Fibroblast of lung (primary cell): Measurements from ENCODE around the gene OAF. TPM values are rescaled to one million over a fixed set of nuclear protein-coding genes. Genes with fewer than 3 reads are reported as not detected.
"Not testable (repeated sequence)": the region's sequence is repeated elsewhere in the genome, so short reads cannot be mapped to it uniquely, and the experiment has no call there.

Experiments
- DNase-seq, 2 donors: peaks; one replicate each; pipeline versions ENCODE4 v3.0.0 to v3.0.0-alpha.2; 2010; ENCODE audit warnings: low read depth in 2 of 2
- H2AFZ ChIP-seq: 2 replicates; pipeline ENCODE4 v1.5.1; 2012; ENCODE audit warnings: low read length, control low read depth, inconsistent platforms
- H3K27ac ChIP-seq: 2 replicates; pipeline ENCODE4 v1.5.1; 2011; ENCODE audit warnings: low read length, control low read depth; ENCODE audit not compliant: insufficient read depth
- H3K27me3 ChIP-seq: 2 replicates; pipeline ENCODE4 v1.5.1; 2011; ENCODE audit warnings: mild to moderate bottlenecking, low read length; ENCODE audit not compliant: control insufficient read depth, insufficient read depth
- H3K36me3 ChIP-seq: 2 replicates; pipeline ENCODE4 v1.5.1; 2011; ENCODE audit warnings: low read length; ENCODE audit not compliant: control insufficient read depth, insufficient read depth
- H3K4me1 ChIP-seq: 2 replicates; pipeline ENCODE4 v1.5.1; 2011; ENCODE audit warnings: low read length; ENCODE audit not compliant: control insufficient read depth, insufficient read depth; ENCODE audit errors: extremely low read depth
- H3K4me2 ChIP-seq: 2 replicates; pipeline ENCODE4 v1.5.1; 2011; ENCODE audit warnings: low read length, control low read depth; ENCODE audit not compliant: insufficient read depth; ENCODE audit errors: extremely low read depth
- H3K4me3 ChIP-seq, 4 experiments: fragments of 200-600 bp in 1 of 4; sonication (generic) in 1 of 4; replicated peaks in 1 of 4; 2 replicates each; pipeline ENCODE4 v1.5.1; 2011 to 2016; ENCODE audit warnings: low read length in 4 of 4, low read depth in 3 of 4, mild to moderate bottlenecking in 3 of 4, control low read depth in 2 of 4, inconsistent platforms in 1 of 4, mixed read lengths in 1 of 4; ENCODE audit not compliant: insufficient read depth in 1 of 4; ENCODE audit errors: control extremely low read depth in 1 of 4
- H3K79me2 ChIP-seq: 2 replicates; pipeline ENCODE4 v1.5.1; 2012; ENCODE audit warnings: mild to moderate bottlenecking, low read length, inconsistent platforms; ENCODE audit not compliant: control insufficient read depth, insufficient read depth
- H3K9ac ChIP-seq: 2 replicates; pipeline ENCODE4 v1.5.1; 2011; ENCODE audit warnings: mild to moderate bottlenecking, low read length, control low read depth; ENCODE audit not compliant: insufficient read depth
- H3K9me3 ChIP-seq: 2 replicates; pipeline ENCODE4 v1.5.1; 2012; ENCODE audit warnings: low read depth, low read length; ENCODE audit not compliant: control insufficient read depth, insufficient read depth
- H4K20me1 ChIP-seq: 2 replicates; pipeline ENCODE4 v1.5.1; 2011; ENCODE audit warnings: low read length; ENCODE audit not compliant: control insufficient read depth, insufficient read depth; ENCODE audit errors: extremely low read depth
- CTCF ChIP-seq, 2 donors: IDR thresholded peaks in 1 of 2; conservative IDR thresholded peaks in 1 of 2; 1 replicate in 1 of 2; 2 replicates in 1 of 2; pipeline ENCODE4 v1.5.1; 2011 to 2012; ENCODE audit warnings: low read length in 2 of 2, control low read depth in 1 of 2, inconsistent platforms in 1 of 2, low read depth in 1 of 2, mild to moderate bottlenecking in 1 of 2
- EZH2 ChIP-seq: IDR thresholded peaks from 2 replicates; pipeline ENCODE4 v1.5.1; 2012; ENCODE audit warnings: low read length, control low read depth, mild to moderate bottlenecking; ENCODE audit errors: missing control alignments
- polyA plus RNA-seq, 2 donors: library from polyadenylated mRNA; depleted of rRNA in 1 of 2; stranded (reverse) in 1 of 2; unstranded in 1 of 2; fragments of >200 nt; gene quantifications; 2 replicates each; pipeline ENCODE4 v1.2.1, GENCODE V29; 2011 to 2012; ENCODE audit warnings: missing spikeins in 1 of 2
- total RNA-seq: library from RNA; depleted of rRNA; stranded (reverse); fragments of >200 nt; gene quantifications from 2 replicates; pipeline ENCODE4 v1.2.1, GENCODE V29; 2014

OAF gene
- total and polyA plus RNA-seq, 2 donors (not counting 1 experiment from before 2014, with no cell fraction given): 20.0 to 22.7 TPM

DNA sequence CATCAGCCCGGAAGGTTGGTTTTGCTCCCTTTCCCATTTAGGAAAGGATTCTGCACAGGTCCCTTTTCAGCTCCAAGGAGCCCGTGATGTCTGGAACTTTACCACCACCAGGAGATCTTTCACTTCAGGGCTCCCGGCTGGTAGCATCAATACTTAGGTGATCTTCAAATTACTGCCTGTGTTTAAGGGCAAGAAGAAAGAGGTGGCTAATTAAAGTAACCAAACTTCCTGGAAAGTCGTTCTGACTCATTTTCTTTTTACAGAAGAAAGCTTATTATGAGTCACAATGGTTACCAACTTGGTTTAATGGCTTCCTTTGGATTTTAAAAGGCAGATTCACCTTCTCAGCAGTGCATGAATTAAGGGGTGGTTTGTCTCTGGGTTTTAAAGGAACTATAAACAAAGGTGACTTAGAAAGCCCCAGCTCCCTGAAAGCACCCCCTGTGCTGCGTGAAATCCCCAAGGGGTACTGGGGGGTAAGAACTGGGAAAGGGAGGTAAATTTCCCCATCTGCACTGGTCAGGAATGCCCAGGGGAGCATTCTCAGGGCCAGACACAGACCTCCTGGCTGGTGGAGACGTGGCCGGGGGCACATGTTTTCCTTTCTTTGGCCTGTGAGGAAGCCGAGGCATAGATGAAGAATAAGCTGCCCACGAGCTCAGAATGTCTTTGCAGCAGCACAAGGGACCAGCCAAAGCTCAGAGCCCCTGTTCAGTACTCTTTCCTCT, 37.9 kb downstream of the OAF start:
- no peak overlapping the region for H3K4me2 ChIP-seq
- H4K20me1 ChIP-seq: no peaks in the 10 kb centered on the region
- no peak overlapping the region for H3K9ac ChIP-seq
- TF ChIP-seq EZH2 (peak; percentile 30), CTCF (conservative IDR thresholded peaks at IDR 0.05 in 1 of 2, IDR thresholded peaks at IDR 0.05 in 1 of 2; ENCODE audit: low read depth in 1 of 2, low read length in 2 of 2) (no peak)
- H3K4me3 ChIP-seq: no peak overlapping the region
- H3K9me3 ChIP-seq: no peaks in the 10 kb centered on the region
- peaks cover 3% of the 10 kb centered on the region for H3K4me1 ChIP-seq
- H3K36me3 ChIP-seq: no peaks in the 10 kb centered on the region
- H3K27ac ChIP-seq: no peak overlapping the region
- H2AFZ ChIP-seq: no peak overlapping the region
- no peaks in the 10 kb centered on the region for H3K79me2 ChIP-seq
- H3K27me3 ChIP-seq: peaks cover 3% of the 10 kb centered on the region
- peak; percentile 19 to 71 for DNase-seq

- H3K9ac ChIP-seq: no peak overlapping the region
- H3K36me3 ChIP-seq: no peaks in the 10 kb centered on the region
- no peak for TF ChIP-seq CTCF (conservative IDR thresholded peaks at IDR 0.05 in 1 of 2, IDR thresholded peaks at IDR 0.05 in 1 of 2; ENCODE audit: low read depth in 1 of 2, low read length in 2 of 2)
- no peak for TF ChIP-seq EZH2
- no peaks in the 10 kb centered on the region for H4K20me1 ChIP-seq
- peaks cover 4% of the 10 kb centered on the region for H3K27me3 ChIP-seq
- no peaks in the 10 kb centered on the region for H3K79me2 ChIP-seq
- H3K4me1 ChIP-seq: peaks cover 3% of the 10 kb centered on the region
- no peak overlapping the region for H2AFZ ChIP-seq
- H3K4me3 ChIP-seq: no peak overlapping the region
- H3K27ac ChIP-seq: no peak overlapping the region
- H3K4me2 ChIP-seq: no peak overlapping the region
- H3K9me3 ChIP-seq: no peaks in the 10 kb centered on the region
- no peak for DNase-seq
Observed at GRCh38 chr11:120249279-120250262, 38.7 kb downstream of the OAF start.

- H3K4me1 ChIP-seq, H3K9me3 ChIP-seq, H2AFZ ChIP-seq, H3K9ac ChIP-seq, H3K4me3 ChIP-seq, H3K4me2 ChIP-seq, H3K36me3 ChIP-seq, H4K20me1 ChIP-seq, H3K79me2 ChIP-seq, H3K27ac ChIP-seq, DNase-seq: not testable (repeated sequence)
- peaks cover 16% of the 10 kb centered on the region for H3K27me3 ChIP-seq
Observed at GRCh38 chr11:120253377-120253776, 42.5 kb downstream of the OAF start.
